Activated CD8-positive, alpha-beta memory T cell treated with anti-CD3 and anti-CD28 coated beads for 48 hours (primary cell): ENCODE results near the gene CGNL1.

Experiments
- DNase-seq, 3 experiments: peaks; one replicate each; pipeline ENCODE4 v3.0.0-alpha.2; 2020; ENCODE audit warnings: low read depth in 2 of 3, low spot score in 2 of 3

CGNL1 gene

DNA sequence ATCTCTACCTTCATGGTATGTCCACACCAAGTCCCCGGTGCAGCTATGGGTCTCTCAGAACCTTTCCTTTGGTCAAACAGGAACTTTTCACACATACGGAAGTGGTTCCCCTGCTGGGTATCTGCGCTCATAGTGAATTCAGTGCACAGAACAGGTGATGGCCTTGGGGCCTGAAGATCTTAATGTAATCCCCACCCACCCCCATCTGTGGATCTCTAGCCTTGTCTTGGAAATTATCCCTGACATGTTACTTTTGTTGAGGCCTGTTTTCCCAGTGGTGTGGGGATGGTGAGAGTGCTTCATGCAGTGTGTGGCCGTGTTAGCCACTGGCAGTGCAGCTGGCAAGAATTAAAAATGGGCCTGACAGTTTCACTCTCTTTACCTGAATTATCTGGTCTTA is 143.5 kb downstream of the CGNL1 start:
- DNase-seq: no peak

DNA sequence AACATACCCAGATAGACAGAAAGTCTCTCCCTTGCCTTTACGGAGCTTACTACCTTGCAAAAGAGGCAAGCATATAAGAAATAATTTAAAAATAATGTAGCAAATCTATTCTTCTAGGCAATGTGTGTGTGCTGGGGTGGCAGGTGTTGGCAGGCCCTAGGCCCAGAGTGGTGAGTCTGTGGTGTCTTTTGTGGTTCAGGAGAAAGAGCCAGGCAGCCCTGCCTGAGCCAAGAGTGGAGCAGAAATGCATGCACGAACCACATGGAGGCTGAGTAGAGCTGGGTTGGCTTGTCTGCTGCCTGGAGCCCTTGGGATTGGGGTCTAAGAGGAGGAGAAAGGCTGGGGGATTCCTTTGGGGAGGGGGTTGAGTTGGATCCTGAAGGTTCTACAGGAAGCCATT is 145.2 kb downstream of the CGNL1 start:
- no peak for DNase-seq

DNA sequence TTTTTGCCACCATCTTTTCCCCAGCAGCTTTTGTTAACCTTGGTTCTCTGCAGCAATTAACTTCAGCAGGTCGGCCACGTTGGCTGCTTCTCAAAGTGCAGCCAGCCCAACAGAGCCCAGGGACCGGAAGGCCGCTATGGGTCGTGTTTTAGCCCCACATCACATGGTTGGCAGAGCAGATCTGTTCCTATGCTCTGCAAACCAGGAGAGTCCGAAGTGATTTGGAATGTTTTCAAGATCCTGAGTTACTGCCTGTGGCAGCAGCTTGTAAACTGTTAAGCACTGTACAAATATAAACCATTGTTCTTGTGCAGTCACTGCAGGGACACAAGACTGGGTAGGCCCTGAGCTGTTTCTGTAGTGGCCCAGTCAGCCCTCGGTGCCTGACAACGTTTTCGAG is 145.8 kb downstream of the CGNL1 start:
- no peak for DNase-seq

- DNase-seq: no peak
Measured at GRCh38 chr15:57525581-57525980, 149.3 kb downstream of the CGNL1 start.

GRCh38 chr15:57526076-57526475 is 149.8 kb downstream of the CGNL1 start:
- no peak for DNase-seq

DNA sequence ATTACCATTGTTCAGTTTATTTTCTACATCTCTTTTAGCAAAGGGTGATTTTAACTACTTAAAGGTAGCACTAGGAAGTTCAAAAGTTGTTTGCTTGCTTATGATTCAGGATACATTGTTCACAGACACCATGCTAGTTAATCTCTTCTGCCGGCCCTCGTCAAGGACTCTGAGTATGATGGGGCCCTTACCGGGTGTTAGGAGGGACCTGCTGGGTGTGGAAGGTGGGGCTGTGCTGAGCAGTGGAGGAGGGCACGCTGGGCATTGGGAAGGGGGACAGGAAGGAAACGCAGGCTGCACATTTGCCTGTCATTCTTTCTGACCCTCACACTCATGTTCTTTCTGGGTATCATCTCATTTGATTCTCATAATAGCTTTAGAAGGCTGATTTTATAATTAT is 150.3 kb downstream of the CGNL1 start:
- DNase-seq: no peak

- DNase-seq: no peak
Measured at GRCh38 chr15:57527382-57528091, 151.2 kb downstream of the CGNL1 start.

DNA sequence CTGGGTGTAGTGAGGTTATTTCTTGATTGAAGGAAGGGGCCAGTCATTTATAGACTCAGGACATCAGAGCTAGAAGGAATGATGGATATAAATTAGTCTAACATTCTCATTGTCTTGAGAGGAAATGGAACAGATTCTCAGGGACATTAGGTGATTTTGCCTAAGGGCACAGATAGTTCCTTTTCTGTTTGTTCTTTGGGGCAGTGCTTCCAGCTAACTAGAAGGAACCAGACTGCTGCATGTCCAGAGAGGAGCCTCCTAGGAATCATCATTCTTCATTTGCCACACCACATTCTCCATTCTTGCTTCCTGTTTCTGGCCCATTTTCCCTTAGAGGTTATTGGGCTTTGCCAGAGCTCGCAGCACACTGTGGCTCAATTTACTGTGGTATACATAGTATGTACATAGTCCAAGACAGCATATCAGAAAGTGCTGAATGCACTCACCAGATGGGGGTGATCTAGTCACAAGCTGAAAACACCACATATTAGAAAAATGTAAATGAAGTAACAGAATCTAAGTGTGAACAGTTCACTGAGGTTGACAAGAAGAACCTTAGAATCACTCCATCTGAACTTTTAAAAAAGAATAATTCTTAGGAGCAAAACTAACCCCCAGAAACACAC is 152.7 kb downstream of the CGNL1 start:
- no peak for DNase-seq

DNA sequence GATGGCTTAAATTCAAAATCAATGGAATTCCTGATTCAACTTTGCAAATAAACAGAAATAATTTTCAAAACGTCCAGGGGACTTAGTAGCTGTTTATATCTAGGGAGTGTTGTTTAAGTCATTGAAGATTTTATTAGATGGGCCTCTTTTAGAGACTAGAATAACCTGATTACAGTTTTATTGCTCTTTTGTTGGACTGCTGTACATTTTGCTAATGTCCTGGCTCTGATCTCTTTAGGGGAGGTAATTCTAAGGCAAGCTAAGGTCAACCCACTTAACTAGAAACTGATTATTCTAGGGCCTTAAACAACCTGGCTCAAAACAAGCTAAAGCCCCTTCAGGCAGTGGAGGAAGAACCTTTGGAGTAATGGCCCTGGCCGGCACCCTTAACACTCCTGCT is 153.4 kb downstream of the CGNL1 start:
- DNase-seq: no peak

DNA sequence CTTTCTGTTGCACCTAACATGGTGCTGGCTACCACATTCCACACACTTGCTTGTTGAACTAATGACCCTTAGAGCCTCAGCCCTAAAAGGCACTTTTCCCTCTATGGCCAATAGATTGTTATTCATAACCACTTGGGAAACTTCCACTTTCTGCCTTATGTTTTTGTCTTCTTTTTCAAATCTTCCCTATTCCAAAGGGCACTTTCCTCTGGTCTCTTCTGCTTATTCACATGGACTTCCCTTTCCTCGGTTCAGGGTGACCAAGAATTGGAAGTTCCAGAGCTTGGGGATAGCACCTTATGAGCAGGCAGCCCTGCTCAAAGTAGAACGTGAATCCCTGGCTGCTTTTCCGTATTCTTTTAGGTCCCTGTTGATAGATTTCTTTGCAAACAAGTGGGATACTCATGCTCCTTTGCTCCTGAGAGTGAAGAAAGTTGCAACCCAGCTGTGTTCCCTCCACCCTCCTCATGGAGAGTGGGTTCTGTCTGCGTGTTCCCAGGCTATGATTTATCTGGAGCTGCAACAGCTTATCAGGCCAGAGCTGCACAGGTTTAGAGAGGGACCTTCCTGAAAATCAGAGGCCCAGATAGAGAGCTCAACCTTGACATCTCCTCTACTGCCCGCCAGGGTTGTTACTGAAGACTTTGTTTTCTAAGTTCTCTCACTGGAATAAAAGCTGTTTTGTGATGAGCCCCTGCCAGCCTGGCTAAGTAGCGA is 156.6 kb downstream of the CGNL1 start:
- DNase-seq: no peak

DNA sequence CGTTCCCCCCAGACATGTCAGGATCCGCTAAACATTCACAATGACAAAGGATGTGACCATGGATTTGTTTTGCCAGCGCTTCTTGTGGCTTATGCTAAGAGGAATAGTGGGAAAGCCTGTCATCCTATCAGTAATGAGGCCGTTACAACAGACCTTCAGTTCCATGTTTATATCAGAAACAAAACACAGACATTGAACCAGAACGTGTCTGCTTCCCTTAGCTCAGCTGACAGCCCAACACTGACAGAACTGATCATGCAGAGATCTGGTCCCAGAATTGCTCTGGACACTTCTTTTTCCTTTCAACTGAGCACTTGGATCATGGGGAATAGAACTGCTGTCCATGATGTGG is 157.1 kb downstream of the CGNL1 start:
- no peak for DNase-seq

GRCh38 chr15:57534281-57534680 is 158.0 kb downstream of the CGNL1 start:
- no peak for DNase-seq

GRCh38 chr15:57537072-57537471 is 160.8 kb downstream of the CGNL1 start:
- no peak for DNase-seq

GRCh38 chr15:57537488-57538264 is 161.4 kb downstream of the CGNL1 start:
- DNase-seq: no peak

GRCh38 chr15:57538265-57538529 is 161.9 kb downstream of the CGNL1 start:
- no peak for DNase-seq

GRCh38 chr15:57538821-57539220 is 162.5 kb downstream of the CGNL1 start:
- DNase-seq: no peak

GRCh38 chr15:57540211-57540610 is 163.9 kb downstream of the CGNL1 start:
- DNase-seq: no peak

DNA sequence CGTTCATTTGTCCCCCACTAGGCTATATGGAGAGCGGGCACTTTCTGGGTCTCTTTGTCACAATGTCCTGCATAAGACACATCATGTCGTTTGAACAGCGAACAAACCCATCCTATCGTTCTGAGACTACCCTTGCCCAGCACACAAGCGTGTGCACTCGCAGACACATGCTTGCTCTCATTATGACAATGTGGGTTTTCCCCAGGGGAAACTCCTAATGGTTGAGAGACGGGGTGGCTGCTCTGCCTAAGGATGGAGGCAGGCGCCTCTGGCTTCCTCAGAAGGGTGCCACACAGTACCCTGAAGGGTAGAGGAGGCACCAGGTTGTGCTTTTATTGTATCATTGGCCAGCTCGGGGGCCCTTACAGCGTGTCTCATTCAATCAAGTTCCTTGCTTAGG is 164.4 kb downstream of the CGNL1 start:
- no peak for DNase-seq

GRCh38 chr15:57541271-57541670 is 165.0 kb downstream of the CGNL1 start:
- DNase-seq: no peak

DNA sequence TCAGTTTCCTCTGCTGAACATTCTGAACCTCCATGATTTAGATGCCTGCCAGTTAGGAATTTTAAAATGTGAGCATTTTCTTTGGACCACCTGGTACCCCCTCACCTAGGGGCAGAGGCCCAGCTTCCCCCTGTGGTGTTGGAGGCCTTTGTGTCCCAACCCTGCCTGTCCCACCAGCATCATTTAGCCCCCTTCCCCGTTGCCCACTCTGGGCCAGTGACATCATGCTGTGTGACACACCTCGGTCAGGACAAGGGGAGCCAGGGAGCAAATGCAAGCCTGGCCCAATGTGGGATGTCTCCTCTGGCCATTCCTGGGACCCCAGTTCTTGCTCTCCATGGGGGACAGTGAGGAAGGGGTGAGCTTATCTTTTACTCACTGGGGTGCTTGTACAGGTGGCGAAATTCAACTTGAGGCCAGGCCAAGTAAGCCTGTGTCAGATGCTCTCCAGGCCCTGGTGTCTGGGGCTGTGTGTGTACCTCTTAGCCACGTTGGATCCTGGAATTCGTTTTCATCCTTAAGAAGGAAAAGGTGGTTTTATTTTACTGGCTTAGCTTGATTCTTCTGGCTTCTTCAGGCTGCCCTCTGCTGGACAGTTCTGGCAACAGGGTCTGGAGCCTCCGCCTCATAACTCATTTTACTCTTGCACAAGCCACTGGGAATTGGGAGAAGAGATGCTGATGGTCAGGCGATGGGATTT is 165.7 kb downstream of the CGNL1 start:
- no peak for DNase-seq

- no peak for DNase-seq
Measured at GRCh38 chr15:57542505-57542817, 166.2 kb downstream of the CGNL1 start.
